ENCODE measurements around the gene SEMA4G. TPM values are rescaled to one million over a fixed set of nuclear protein-coding genes. Genes with fewer than 3 reads are reported as not detected.

Gene SEMA4G
- total RNA-seq, 2 donors from 2014 or later: 10.5 to 12.5 TPM

DNA sequence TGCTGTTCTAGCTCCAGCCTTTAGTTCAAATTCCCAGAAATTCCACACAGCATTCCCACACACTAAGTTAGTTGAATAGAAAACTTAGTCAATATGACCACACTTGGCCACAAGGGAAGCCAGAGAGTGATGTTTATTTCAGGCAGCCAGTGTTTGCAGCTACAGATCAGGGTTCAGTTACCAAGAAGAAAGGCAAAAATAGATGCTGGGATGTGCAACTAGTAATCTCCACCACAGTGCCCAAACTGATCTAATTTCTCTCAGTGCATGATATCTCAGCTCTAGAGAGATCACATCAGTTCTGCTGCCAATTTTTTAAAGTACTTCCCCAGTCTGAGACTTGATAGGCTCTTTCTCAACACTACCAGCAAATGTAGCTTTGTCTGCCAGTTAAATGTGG lies 38.9 kb upstream of the SEMA4G start:
- no peaks in the 10 kb centered on the region for H3K27me3 ChIP-seq
- TF ChIP-seq POLR2A (IDR thresholded peaks at IDR 0.05): no peak
- TF ChIP-seq, protein P1, sequence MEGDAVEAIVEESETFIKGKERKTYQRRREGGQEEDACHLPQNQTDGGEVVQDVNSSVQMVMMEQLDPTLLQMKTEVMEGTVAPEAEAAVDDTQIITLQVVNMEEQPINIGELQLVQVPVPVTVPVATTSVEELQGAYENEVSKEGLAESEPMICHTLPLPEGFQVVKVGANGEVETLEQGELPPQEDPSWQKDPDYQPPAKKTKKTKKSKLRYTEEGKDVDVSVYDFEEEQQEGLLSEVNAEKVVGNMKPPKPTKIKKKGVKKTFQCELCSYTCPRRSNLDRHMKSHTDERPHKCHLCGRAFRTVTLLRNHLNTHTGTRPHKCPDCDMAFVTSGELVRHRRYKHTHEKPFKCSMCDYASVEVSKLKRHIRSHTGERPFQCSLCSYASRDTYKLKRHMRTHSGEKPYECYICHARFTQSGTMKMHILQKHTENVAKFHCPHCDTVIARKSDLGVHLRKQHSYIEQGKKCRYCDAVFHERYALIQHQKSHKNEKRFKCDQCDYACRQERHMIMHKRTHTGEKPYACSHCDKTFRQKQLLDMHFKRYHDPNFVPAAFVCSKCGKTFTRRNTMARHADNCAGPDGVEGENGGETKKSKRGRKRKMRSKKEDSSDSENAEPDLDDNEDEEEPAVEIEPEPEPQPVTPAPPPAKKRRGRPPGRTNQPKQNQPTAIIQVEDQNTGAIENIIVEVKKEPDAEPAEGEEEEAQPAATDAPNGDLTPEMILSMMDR (IDR thresholded peaks at IDR 0.05): no peak
- no peaks in the 10 kb centered on the region for H3K4me1 ChIP-seq
- H3K9me3 ChIP-seq: no peaks in the 10 kb centered on the region
- DNase-seq: no peak
- no peak overlapping the region for H3K27ac ChIP-seq
- no peak for ATAC-seq
- intact Hi-C loops (cut with DNase I): no loop called here
- peaks cover 14 to 34% of the 10 kb centered on the region in 2 donors for H3K36me3 ChIP-seq (replicated peaks in 1 of 2; ENCODE audit: insufficient read depth in 1 of 2, low read depth in 2 of 2)
- no peak overlapping the region for H3K4me3 ChIP-seq

DNA sequence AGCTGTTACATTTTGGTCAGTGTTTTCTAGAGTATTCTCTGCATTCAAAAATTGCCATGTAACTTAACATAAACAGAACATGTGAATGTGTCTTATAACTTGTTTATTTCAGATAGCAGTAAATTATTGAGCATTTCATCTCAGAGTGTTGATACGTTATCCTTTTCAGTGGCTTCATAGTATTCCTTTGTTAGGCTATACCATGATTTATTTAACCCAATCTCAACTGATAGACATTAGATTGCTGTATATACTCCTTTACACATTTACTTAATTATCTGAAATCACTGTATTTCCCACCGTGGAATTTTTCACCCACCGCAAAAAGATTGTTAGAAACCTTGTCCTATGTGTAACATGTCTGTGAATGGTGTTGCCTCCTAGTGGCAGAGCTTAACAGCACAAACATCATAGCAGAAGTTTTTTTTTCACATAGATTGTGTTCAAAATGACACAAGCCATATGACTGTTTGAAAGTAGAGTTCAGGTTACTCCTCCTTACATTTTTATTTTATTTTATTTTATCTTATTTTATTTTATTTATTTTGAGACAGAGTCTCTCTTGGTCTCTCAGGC lies 35.1 kb upstream of the SEMA4G start:
- no peaks in the 10 kb centered on the region for H3K4me1 ChIP-seq
- no peak overlapping the region for H3K27ac ChIP-seq
- no peaks in the 10 kb centered on the region for H3K9me3 ChIP-seq
- no peak for TF ChIP-seq POLR2A (IDR thresholded peaks at IDR 0.05)
- TF ChIP-seq, protein P1 (IDR thresholded peaks at IDR 0.05): peak; percentile 9 to 34 (median 28)
- intact Hi-C loops (cut with DNase I): no loop called here
- no peak overlapping the region for H3K4me3 ChIP-seq
- peaks cover 16 to 32% of the 10 kb centered on the region in 2 donors for H3K36me3 ChIP-seq (replicated peaks in 1 of 2; ENCODE audit: insufficient read depth in 1 of 2, low read depth in 2 of 2)
- no peak for DNase-seq
- 88 to 90% methylated on average over 3 of the region's 3 CpGs for WGBS, 2 donors
- H3K27me3 ChIP-seq: no peaks in the 10 kb centered on the region
- ATAC-seq: no peak

DNA sequence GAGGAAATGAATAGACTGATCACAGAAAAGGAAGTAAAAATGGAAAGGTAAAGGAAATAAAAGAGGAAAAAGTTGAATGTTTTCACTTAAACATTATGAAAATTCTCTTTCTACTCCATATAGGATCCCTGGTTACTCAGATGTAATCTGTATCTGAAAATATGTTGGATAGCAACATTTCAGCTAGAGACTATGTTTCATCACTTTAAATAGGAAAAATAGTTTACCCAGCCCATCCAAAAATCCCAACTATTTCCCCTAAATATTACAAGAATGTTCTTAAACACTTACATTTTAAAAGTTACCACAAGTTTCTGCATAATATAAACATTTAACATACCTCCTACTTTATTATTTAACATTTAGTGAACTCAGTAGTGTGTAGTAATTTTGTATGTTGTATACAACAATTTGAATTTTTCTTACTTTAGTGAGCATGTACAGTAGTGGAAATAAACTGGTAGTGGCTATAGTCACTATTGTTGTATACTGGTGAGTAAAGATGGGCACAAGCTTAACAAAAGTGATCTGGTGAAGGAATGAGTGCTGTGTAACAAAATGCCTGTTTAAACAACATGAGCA lies 29.4 kb upstream of the SEMA4G start:
- DNase-seq (no peak), ATAC-seq (no peak)
- Histone ChIP-seq H3K27ac (no peak overlapping the region), H3K36me3 (replicated peaks in 1 of 2; ENCODE audit: insufficient read depth in 1 of 2, low read depth in 2 of 2) (peaks cover 4 to 26% of the 10 kb centered on the region in 2 donors), H3K4me3 (no peak overlapping the region), H3K4me1 (no peaks in the 10 kb centered on the region), H3K9me3 (no peaks in the 10 kb centered on the region), H3K27me3 (no peaks in the 10 kb centered on the region)
- no peak for TF ChIP-seq POLR2A (IDR thresholded peaks at IDR 0.05)
- TF ChIP-seq, protein P1 (IDR thresholded peaks at IDR 0.05): no peak
- intact Hi-C loops (cut with DNase I): no loop called here

DNA sequence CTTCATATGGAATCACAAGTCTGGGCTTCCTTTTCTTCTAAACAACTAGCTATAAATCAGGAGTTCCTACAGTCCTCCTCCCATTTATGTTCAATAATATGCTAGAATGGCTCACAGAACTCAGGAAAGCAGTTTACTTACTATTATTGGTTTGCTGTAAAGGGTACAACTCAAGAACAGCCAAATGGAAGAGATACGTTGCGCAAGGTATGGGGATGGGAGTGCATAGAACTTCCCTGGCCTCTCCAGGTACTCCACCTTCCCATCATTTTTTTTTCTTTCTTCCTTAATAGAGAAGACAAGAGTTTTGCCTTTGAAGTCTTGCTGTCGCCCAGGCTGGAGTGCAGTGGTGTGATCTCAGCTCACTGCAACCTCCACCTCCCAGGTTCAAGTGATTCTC lies 27.1 kb upstream of the SEMA4G start:
- no peaks in the 10 kb centered on the region for H3K9me3 ChIP-seq
- ATAC-seq (no peak), DNase-seq (no peak)
- WGBS, 2 donors: 93 to 96% methylated on average over 3 of the region's 3 CpGs
- H3K4me3 ChIP-seq: no peak overlapping the region
- H3K27me3 ChIP-seq: no peaks in the 10 kb centered on the region
- intact Hi-C loops (cut with DNase I): no loop called here
- H3K4me1 ChIP-seq: no peaks in the 10 kb centered on the region
- peaks cover 4 to 31% of the 10 kb centered on the region in 2 donors for H3K36me3 ChIP-seq (replicated peaks in 1 of 2; ENCODE audit: insufficient read depth in 1 of 2, low read depth in 2 of 2)
- no peak overlapping the region for H3K27ac ChIP-seq
- TF ChIP-seq, protein P1 (IDR thresholded peaks at IDR 0.05): no peak
- no peak for TF ChIP-seq POLR2A (IDR thresholded peaks at IDR 0.05)

DNA sequence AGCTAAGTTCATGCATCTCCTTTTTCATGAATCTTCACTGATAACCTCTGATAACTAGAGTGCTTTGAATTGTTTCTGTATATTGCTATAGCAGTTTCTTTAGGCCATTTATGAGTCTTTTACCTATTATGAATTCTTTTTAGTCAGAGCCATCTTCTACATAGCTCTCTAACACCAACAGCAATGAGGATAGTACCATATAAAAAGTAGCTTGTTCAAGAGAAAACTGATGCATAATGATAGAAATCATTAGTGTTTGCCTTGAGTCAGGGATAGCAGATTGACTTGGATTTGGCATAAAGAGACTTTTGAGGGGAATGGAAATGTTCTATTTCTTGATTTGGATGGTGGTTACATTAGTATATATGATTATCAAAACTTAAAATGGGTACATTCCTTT lies 25.8 kb upstream of the SEMA4G start:
- TF ChIP-seq, protein P1 (IDR thresholded peaks at IDR 0.05): no peak
- TF ChIP-seq POLR2A (IDR thresholded peaks at IDR 0.05): no peak
- Histone ChIP-seq H3K4me3 (no peak overlapping the region), H3K27me3 (no peaks in the 10 kb centered on the region), H3K36me3 (replicated peaks in 1 of 2; ENCODE audit: insufficient read depth in 1 of 2, low read depth in 2 of 2) (peaks cover 0 to 36% of the 10 kb centered on the region in 2 donors), H3K4me1 (no peaks in the 10 kb centered on the region), H3K9me3 (no peaks in the 10 kb centered on the region), H3K27ac (no peak overlapping the region)
- DNase-seq (no peak), ATAC-seq (no peak)
- intact Hi-C loops (cut with DNase I): no loop called here

Data from body of pancreas (tissue), 4 donors.